ENCODE data around the gene MRPL36. TPM values are rescaled to one million over a fixed set of nuclear protein-coding genes. Genes with fewer than 3 reads are reported as not detected.
"Not testable (repeated sequence)": the region's sequence is repeated elsewhere in the genome, so short reads cannot be mapped to it uniquely, and the experiment has no call there.

The MRPL36 gene
- total RNA-seq, 1 donor from 2014 or later: 53.5 TPM

DNA sequence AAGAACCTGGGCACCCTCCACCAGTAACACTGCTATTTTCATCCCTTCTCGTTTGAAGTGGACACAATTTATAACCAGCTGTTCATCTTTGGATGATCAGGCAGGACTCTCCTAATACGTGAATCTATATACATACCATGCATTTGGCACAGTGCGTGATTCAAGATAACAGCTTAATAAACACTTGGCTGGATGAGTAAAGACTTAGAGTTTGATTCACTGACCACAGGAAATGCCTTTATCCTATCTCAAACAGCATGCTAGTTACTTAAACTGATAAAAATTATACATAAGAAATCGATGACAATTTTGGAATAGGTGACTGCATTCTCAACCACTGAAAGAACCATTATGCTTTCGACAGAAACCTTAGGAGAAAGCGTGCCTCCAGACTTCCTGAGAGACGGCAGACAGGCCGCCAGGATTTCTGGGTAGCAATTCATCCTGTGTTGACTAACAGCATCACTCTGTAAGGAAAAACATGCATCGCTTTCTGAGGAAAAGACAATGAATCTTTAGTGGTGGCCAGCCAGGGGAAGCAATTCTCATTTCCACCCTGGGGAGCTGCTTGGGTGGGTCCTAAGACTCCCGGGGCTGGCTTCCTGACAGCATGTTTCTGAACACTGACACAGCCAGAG lies 9.7 kb downstream of the MRPL36 start:
- no peak for DNase-seq (ENCODE audit: extremely low spot score, unreplicated experiment)
- no peaks in the 10 kb centered on the region for H3K36me3 Mint-ChIP-seq
- no peaks in the 10 kb centered on the region for H3K4me1 Mint-ChIP-seq (ENCODE audit: unreplicated experiment)
- no peaks in the 10 kb centered on the region for H3K9me3 Mint-ChIP-seq
- TF ChIP-seq, protein P1, sequence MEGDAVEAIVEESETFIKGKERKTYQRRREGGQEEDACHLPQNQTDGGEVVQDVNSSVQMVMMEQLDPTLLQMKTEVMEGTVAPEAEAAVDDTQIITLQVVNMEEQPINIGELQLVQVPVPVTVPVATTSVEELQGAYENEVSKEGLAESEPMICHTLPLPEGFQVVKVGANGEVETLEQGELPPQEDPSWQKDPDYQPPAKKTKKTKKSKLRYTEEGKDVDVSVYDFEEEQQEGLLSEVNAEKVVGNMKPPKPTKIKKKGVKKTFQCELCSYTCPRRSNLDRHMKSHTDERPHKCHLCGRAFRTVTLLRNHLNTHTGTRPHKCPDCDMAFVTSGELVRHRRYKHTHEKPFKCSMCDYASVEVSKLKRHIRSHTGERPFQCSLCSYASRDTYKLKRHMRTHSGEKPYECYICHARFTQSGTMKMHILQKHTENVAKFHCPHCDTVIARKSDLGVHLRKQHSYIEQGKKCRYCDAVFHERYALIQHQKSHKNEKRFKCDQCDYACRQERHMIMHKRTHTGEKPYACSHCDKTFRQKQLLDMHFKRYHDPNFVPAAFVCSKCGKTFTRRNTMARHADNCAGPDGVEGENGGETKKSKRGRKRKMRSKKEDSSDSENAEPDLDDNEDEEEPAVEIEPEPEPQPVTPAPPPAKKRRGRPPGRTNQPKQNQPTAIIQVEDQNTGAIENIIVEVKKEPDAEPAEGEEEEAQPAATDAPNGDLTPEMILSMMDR (conservative IDR thresholded peaks at IDR 0.05): no peak
- no peak overlapping the region for H3K4me3 Mint-ChIP-seq
- no peak overlapping the region for H3K27ac Mint-ChIP-seq
- H3K27me3 Mint-ChIP-seq: peaks cover 3% of the 10 kb centered on the region

DNA sequence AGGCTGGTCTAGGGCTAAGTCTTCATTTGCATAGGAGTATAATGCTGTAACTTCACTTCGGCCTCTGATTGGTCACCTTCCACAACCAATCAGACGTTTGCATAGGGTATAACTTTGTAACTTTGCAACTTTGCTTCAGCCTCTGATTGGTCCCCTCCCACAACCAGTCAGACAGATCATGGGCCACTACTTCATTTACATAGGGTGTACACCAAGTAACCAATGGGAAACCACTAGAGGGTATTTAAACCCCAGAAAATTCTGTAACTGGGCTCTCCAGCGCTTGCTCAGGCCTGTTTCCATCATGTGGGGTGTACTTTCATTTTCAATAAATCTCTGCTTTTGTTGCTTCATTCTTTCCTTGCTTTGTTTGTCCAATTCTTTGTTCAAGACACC lies 10.2 kb downstream of the MRPL36 start:
- not testable (repeated sequence) for H3K4me3 Mint-ChIP-seq; H3K4me1 Mint-ChIP-seq (ENCODE audit: unreplicated experiment); DNase-seq (ENCODE audit: extremely low spot score, unreplicated experiment); H3K27me3 Mint-ChIP-seq; H3K9me3 Mint-ChIP-seq; H3K27ac Mint-ChIP-seq; H3K36me3 Mint-ChIP-seq

DNA sequence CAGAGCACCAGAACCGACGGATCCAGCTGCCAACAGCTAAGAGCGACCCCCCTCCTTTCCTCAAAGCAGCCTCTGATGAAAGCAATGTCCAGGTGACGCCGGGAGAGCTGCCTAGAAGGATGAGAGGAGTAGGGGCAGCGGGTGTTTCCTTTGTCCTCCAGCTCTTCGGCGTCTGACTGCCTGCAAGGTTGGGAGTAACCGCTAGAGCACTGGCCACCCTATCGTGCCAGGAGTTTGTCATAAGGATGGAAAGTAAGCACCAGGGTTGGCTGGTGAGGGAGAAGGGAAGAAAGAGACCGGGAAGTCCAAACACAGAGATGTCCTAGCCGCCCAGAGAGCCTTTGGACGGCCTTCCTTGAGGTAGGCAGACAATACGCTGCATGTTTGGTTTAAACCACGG lies 10.8 kb downstream of the MRPL36 start:
- H3K27ac Mint-ChIP-seq: no peak overlapping the region
- H3K36me3 Mint-ChIP-seq: no peaks in the 10 kb centered on the region
- DNase-seq (ENCODE audit: extremely low spot score, unreplicated experiment): no peak
- no peak overlapping the region for H3K4me3 Mint-ChIP-seq
- no peaks in the 10 kb centered on the region for H3K4me1 Mint-ChIP-seq (ENCODE audit: unreplicated experiment)
- H3K9me3 Mint-ChIP-seq: no peaks in the 10 kb centered on the region
- H3K27me3 Mint-ChIP-seq: peaks cover 9% of the 10 kb centered on the region
- TF ChIP-seq, protein P1 (conservative IDR thresholded peaks at IDR 0.05): no peak

DNA sequence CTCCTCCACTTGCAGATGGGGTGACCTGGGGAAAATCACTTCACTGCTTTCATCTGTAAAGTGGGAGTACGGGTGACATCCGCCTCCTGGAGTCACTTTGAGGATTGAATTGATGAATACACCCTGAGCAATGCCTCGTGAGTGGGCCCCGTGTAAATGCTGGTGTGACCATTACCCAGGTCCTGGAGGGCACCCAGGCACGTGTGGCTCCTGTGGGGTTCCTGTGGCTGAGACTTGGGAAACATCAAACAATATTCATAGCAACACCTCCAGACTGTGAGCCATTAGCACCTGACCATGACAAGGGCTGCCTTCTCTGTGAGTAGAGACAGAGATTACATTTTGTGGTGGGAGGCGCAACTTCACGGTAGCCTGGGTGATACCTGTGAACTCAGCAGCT lies 11.4 kb downstream of the MRPL36 start:
- no peak overlapping the region for H3K4me3 Mint-ChIP-seq
- H3K9me3 Mint-ChIP-seq: no peaks in the 10 kb centered on the region
- H3K36me3 Mint-ChIP-seq: no peaks in the 10 kb centered on the region
- no peak for DNase-seq (ENCODE audit: extremely low spot score, unreplicated experiment)
- TF ChIP-seq, protein P1 (conservative IDR thresholded peaks at IDR 0.05): no peak
- no peak overlapping the region for H3K27ac Mint-ChIP-seq
- peaks cover 4% of the 10 kb centered on the region for H3K4me1 Mint-ChIP-seq (ENCODE audit: unreplicated experiment)
- H3K27me3 Mint-ChIP-seq: peaks cover 13% of the 10 kb centered on the region

DNA sequence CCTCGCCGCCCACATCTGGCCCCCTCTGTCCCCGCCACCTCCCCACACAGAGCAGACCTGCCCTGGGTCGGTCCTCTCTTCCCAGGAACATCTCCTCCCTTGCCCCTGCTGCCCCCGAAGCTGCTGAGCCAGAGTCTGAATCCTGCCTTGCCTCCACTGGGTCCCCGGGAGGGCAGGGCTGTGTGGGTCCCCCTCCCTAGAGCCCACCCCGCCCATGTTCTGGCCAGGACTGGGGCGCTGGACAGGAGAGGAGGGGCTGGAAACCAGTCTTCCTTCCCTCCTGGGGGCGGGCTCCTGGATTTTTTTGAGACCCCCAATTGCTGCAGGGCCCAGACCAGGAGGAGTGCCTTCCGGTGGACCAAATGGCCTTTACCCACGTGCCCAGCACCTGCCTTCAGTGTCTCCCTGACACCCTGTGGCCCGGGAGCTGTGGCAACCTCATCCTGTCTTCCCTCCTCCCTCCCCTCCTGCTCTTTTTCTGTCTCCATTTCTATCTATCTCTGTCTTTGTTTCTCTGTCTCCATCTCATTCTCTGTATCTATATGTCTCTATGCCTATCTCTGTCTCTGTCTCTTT lies 12.1 kb downstream of the MRPL36 start:
- peaks cover 10% of the 10 kb centered on the region for H3K4me1 Mint-ChIP-seq (ENCODE audit: unreplicated experiment)
- no peak overlapping the region for H3K4me3 Mint-ChIP-seq
- no peak overlapping the region for H3K27ac Mint-ChIP-seq
- no peak for DNase-seq (ENCODE audit: extremely low spot score, unreplicated experiment)
- no peaks in the 10 kb centered on the region for H3K9me3 Mint-ChIP-seq
- TF ChIP-seq, protein P1 (conservative IDR thresholded peaks at IDR 0.05): no peak
- peaks cover 17% of the 10 kb centered on the region for H3K27me3 Mint-ChIP-seq
- H3K36me3 Mint-ChIP-seq: no peaks in the 10 kb centered on the region

DNA sequence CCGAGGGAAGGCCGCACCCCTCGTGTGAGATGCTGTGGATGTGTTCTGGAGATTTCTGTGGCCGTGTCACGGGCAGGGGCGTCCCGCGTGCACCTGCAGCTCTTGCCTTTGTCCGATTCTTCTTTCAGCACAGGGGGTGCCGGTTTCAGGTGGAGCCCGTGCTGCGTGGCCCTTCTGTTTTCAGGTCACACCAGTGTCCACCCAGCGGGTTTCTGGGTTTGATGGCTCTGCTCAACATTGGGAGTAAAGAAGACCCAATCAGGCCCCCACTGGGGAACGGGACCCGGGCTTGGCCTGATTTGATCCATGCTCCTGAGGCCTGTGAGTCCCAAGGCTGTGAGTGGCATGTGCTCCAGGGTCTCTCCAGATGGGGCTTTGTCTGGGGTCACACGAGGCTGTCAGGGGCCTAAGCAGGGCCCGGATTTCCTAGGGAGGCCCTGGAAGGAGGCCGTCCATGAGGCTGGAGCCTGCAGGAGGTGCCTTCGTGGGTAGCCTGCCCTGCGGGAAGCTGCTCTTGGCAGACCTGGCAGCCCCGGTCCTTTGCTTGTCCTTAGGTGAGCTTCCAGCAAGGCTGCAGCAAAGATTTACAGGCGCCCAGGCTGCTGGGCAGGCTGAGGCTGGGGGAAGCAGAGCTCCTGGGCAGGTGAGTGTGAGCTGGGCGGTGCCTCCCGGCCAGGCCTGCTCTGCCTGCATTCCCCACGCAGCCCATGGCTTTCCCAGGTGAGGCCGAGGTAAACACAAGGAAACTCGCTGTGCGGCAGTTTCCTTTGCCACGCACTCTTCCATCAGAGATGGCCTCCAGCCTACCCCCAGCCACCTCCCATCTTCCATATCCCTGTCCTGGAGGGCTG lies 12.8 kb downstream of the MRPL36 start:
- no peak overlapping the region for H3K4me3 Mint-ChIP-seq
- H3K4me1 Mint-ChIP-seq (ENCODE audit: unreplicated experiment): peaks cover 14% of the 10 kb centered on the region
- TF ChIP-seq, protein P1 (conservative IDR thresholded peaks at IDR 0.05): no peak
- peaks cover 21% of the 10 kb centered on the region for H3K27me3 Mint-ChIP-seq
- H3K36me3 Mint-ChIP-seq: no peaks in the 10 kb centered on the region
- H3K9me3 Mint-ChIP-seq: no peaks in the 10 kb centered on the region
- no peak overlapping the region for H3K27ac Mint-ChIP-seq
- DNase-seq (ENCODE audit: extremely low spot score, unreplicated experiment): no peak
